ENCODE data around the gene ZNF100. TPM values are rescaled to one million over a fixed set of nuclear protein-coding genes. Genes with fewer than 3 reads are reported as not detected.
A peak's percentile ranks its signal among the peaks of the same experiment; 100 is the strongest.
"Not testable (repeated sequence)": the region's sequence is repeated elsewhere in the genome, so short reads cannot be mapped to it uniquely, and the experiment has no call there.

The ZNF100 gene
- total and polyA plus RNA-seq, 9 of the 15 experiments (the other 6 are each of a cell fraction or from before 2014, with no cell fraction given), result 4.5 to 27.2 (median 19.6) TPM

- Histone ChIP-seq H2AFZ (ENCODE audit: low read depth, low read length) (peak overlapping the region; percentile 97), H3K36me3 (ENCODE audit: control insufficient read depth, insufficient read depth, low read length) (peaks cover 39% of the 10 kb centered on the region), H3K4me2 (ENCODE audit: insufficient read depth, low read length) (peak overlapping the region; percentile 95), H3K9ac (ENCODE audit: insufficient read depth in 1 of 2, low read depth in 2 of 2, low read length in 2 of 2) (peak overlapping the region; percentile 94 to 99), H3K79me2 (ENCODE audit: control insufficient read depth, insufficient read depth, low read length) (peaks cover 35% of the 10 kb centered on the region), H3K27ac (ENCODE audit: extremely low read depth, low read depth, low read length) (peak overlapping the region; percentile 96), H3K4me3 (peak overlapping the region; percentile 84)
- POLR2A ChIA-PET, result interaction anchor here (0.6 to 1.3 kb wide), 4 partner anchors 12 to 625 kb away, joined by 3 to 5 read pairs (median 3); no protein-coding TSS in a partner anchor
- H3K9me3 ChIP-seq (replicated peaks; ENCODE audit: control insufficient read depth, insufficient read depth, low read depth, low read length); H3K4me1 ChIP-seq (replicated peaks in 1 of 2; ENCODE audit: control insufficient read depth in 2 of 2, insufficient read depth in 2 of 2, low read length in 2 of 2); H4K20me1 ChIP-seq (replicated peaks; ENCODE audit: control insufficient read depth, insufficient read depth, low read length); CTCF ChIA-PET (ENCODE audit: low intra/inter-chr PET ratio); in situ Hi-C loops (cut with MboI); intact Hi-C loops (cut with micrococcal nuclease); FAIRE-seq; BruUV-seq (replicated peaks); H3K27me3 ChIP-seq (ENCODE audit: control insufficient read depth in 2 of 2, insufficient read depth in 2 of 2, low read length in 2 of 2); H3K9me1 ChIP-seq (ENCODE audit: control insufficient read depth, insufficient read depth, low read length); TF ChIP-seq NR2C2 (CRISPR knock-in tag; IDR thresholded peaks at IDR 0.05): not testable (repeated sequence)
- peak; percentile 33 for ATAC-seq
- peak; percentile 22 for TF ChIP-seq POLR3A (IDR thresholded peaks at IDR 0.05; ENCODE audit: borderline replicate concordance, extremely low read depth, insufficient read depth, insufficient read length)
- peak; percentile 21; the same call in 1 of the 2 replicates for TF ChIP-seq NR2C2 (tag; IDR thresholded peaks at IDR 0.05)
- peak in 1 of 2 experiments; percentile 10; a peak in 1 of 4 replicates for TF ChIP-seq UBTF (IDR thresholded peaks at IDR 0.05; ENCODE audit: borderline replicate concordance in 1 of 2, low read depth in 2 of 2, low read length in 2 of 2)
- 0% methylated on average over 15 of the region's 19 CpGs for WGBS (ENCODE audit: insufficient coverage, low coverage, missing lambda C conversion rate)
- peak in 1 of 4 experiments; percentile 18 for DNase-seq (ENCODE audit: extremely low read depth in 1 of 4, low spot score in 3 of 4)
These were observed 694 bp downstream of the ZNF100 start for GRCh38 chr19:21766705-21767064.

Measured in K562 (cell line).